Liver (tissue), 9 donors: ENCODE measurements around the gene CCL18. TPM values are rescaled to one million over a fixed set of nuclear protein-coding genes. Genes with fewer than 3 reads are reported as not detected.
"Not testable (repeated sequence)": the region's sequence is repeated elsewhere in the genome, so short reads cannot be mapped to it uniquely, and the experiment has no call there.

ENCODE experiments used
- DNase-seq: peaks from one replicate; pipeline ENCODE4 v3.0.0-alpha.2; 2017; ENCODE audit warnings: low spot score
- H3K27ac ChIP-seq, 2 donors: one replicate each; pipeline ENCODE4 v1.7.0; 2013; ENCODE audit warnings: inconsistent platforms in 2 of 2, low read length in 2 of 2, control low read depth in 1 of 2, low read depth in 1 of 2, mild to moderate bottlenecking in 1 of 2
- H3K27me3 ChIP-seq, 4 donors: one replicate each; pipeline versions ENCODE4 v1.6.1 to v1.7.0; 2013; ENCODE audit warnings: low read length in 3 of 4, inconsistent platforms in 1 of 4, mild to moderate bottlenecking in 1 of 4, moderate library complexity in 1 of 4; ENCODE audit not compliant: control insufficient read depth in 4 of 4, insufficient read depth in 4 of 4
- H3K36me3 ChIP-seq, 4 donors: one replicate each; pipeline versions ENCODE4 v1.6.1 to v1.7.0; 2013; ENCODE audit warnings: low read length in 3 of 4, mild to moderate bottlenecking in 3 of 4, low read depth in 1 of 4, moderate library complexity in 1 of 4; ENCODE audit not compliant: control insufficient read depth in 4 of 4, insufficient read depth in 3 of 4
- H3K4me1 ChIP-seq, 4 donors: one replicate each; pipeline versions ENCODE4 v1.6.1 to v1.7.0; 2013; ENCODE audit warnings: low read length in 3 of 4, mild to moderate bottlenecking in 3 of 4, moderate library complexity in 1 of 4; ENCODE audit not compliant: control insufficient read depth in 4 of 4, insufficient read depth in 4 of 4
- H3K4me3 ChIP-seq, 3 donors: one replicate each; pipeline versions ENCODE4 v1.6.1 to v1.7.0; 2013; ENCODE audit warnings: low read length in 3 of 3, control low read depth in 1 of 3, low read depth in 1 of 3, mild to moderate bottlenecking in 1 of 3
- H3K9ac ChIP-seq, 2 donors: one replicate each; pipeline ENCODE4 v1.7.0; 2013; ENCODE audit warnings: low read length in 2 of 2, mild to moderate bottlenecking in 2 of 2, moderate library complexity in 2 of 2, control low read depth in 1 of 2, low read depth in 1 of 2
- H3K9me3 ChIP-seq, 4 donors: one replicate each; pipeline versions ENCODE4 v1.6.1 to v1.7.0; 2013; ENCODE audit warnings: low read length in 3 of 4; ENCODE audit not compliant: control insufficient read depth in 4 of 4
- ATF3 ChIP-seq: IDR thresholded peaks from 2 replicates; pipeline ENCODE4 v1.6.1; 2016; ENCODE audit warnings: antibody characterized with exemption
- EGR1 ChIP-seq, 2 donors: IDR thresholded peaks; 2 replicates each; pipeline ENCODE4 v1.6.1; 2016 to 2018; ENCODE audit warnings: antibody characterized with exemption in 2 of 2, low read depth in 2 of 2
- FOXA1 ChIP-seq: IDR thresholded peaks from 2 replicates; pipeline ENCODE4 v1.6.1; 2016; ENCODE audit warnings: antibody characterized with exemption
- FOXA2 ChIP-seq: IDR thresholded peaks from 2 replicates; pipeline ENCODE4 v1.6.1; 2016; ENCODE audit warnings: antibody characterized with exemption
- HNF4A ChIP-seq, 2 donors: conservative IDR thresholded peaks; 2 replicates each; pipeline ENCODE4 v1.6.1; 2016; ENCODE audit warnings: antibody characterized with exemption in 2 of 2, mild to moderate bottlenecking in 2 of 2
- MAX ChIP-seq: IDR thresholded peaks from 2 replicates; pipeline ENCODE4 v1.6.1; 2016; ENCODE audit warnings: antibody characterized with exemption
- NR2F2 ChIP-seq: IDR thresholded peaks from 2 replicates; pipeline ENCODE4 v1.6.1; 2016; ENCODE audit warnings: antibody characterized with exemption
- RAD21 ChIP-seq, 2 donors: IDR thresholded peaks; 2 replicates each; pipeline ENCODE4 v1.6.1; 2016; ENCODE audit warnings: antibody characterized with exemption in 2 of 2, mild to moderate bottlenecking in 2 of 2
- RXRA ChIP-seq, 2 donors: IDR thresholded peaks; 2 replicates each; pipeline ENCODE4 v1.6.1; 2017 to 2018; ENCODE audit warnings: antibody characterized with exemption in 2 of 2, mild to moderate bottlenecking in 1 of 2
- TAF1 ChIP-seq: conservative IDR thresholded peaks from 2 replicates; pipeline ENCODE4 v1.6.1; 2016; ENCODE audit warnings: antibody characterized with exemption, mild to moderate bottlenecking
- YY1 ChIP-seq: IDR thresholded peaks from 2 replicates; pipeline ENCODE4 v1.6.1; 2016; ENCODE audit warnings: antibody characterized with exemption, mild to moderate bottlenecking
- ZBTB33 ChIP-seq: IDR thresholded peaks from 2 replicates; pipeline ENCODE4 v1.6.1; 2016; ENCODE audit warnings: antibody characterized with exemption
- WGBS: extraction: QIAGEN DNeasy Blood & Tissue Kit; methylation state at CpG from one replicate; pipeline ENCODE4 v1.1.7; 2013; 5-methylcytosine and 5-hydroxymethylcytosine counted together
- polyA plus RNA-seq, 2 donors: library from polyadenylated mRNA; stranded (reverse) in 1 of 2; unstranded in 1 of 2; fragments of 200-250 nt in 1 of 2; fragments of >200 nt in 1 of 2; fragmentation: Nextera tagmentation in 1 of 2; extraction: Ambion mirVana in 1 of 2; gene quantifications; one replicate each; pipeline versions ENCODE4 v1.2.1 to v1.2.3, GENCODE V29; 2013 to 2015
- total RNA-seq, 2 donors: library from RNA; depleted of rRNA; stranded (reverse); fragments of >200 nt; gene quantifications; one replicate each; pipeline ENCODE4 v1.2.3, GENCODE V29; 2014
- donor health status: healthy.
- donor health status: healthy.
- donor health status: healthy.
- donor health status: healthy.
- donor health status: healthy.

Gene CCL18
- total and polyA plus RNA-seq, 4 donors, result 0.22 to 0.92 (median 0.76) TPM; not detected in 1

- Histone ChIP-seq H3K36me3 (no peaks in the 10 kb centered on the region), H3K9ac (peak within 1 kb of the TSS in 1 of 2 donors; percentile 53), H3K27ac (peak within 1 kb of the TSS; percentile 31 to 60), H3K27me3 (no peaks in the 10 kb centered on the region), H3K4me3 (no peak within 1 kb of the TSS), H3K4me1 (peaks cover 8 to 21% (median 18%) of the 10 kb centered on the region in 4 donors), H3K9me3 (no peaks in the 10 kb centered on the region)
- 86% methylated on average over 9 of the region's 9 CpGs for WGBS
- TF ChIP-seq ATF3 (no peak), ZBTB33 (no peak), RAD21 (IDR thresholded peaks at IDR 0.05) (no peak), NR2F2 (no peak), EGR1 (IDR thresholded peaks at IDR 0.05; ENCODE audit: low read depth in 2 of 2) (no peak), FOXA2 (no peak), MAX (no peak), TAF1 (no peak), RXRA (IDR thresholded peaks at IDR 0.05) (no peak), FOXA1 (no peak), HNF4A (conservative IDR thresholded peaks at IDR 0.05) (no peak), YY1 (no peak)
- DNase-seq, result no peak
Measured at GRCh38 chr17:36089888-36090836, 26.1 kb downstream of the CCL18 start, which contains the start of gene CCL3. Gene CCL3 (minus strand): TSS chr17:36090143. CDS start chr17:36090058, 85 bp downstream.

GRCh38 chr17:36092230-36092629 is 28.2 kb downstream of the CCL18 start:
- no peaks in the 10 kb centered on the region for H3K9me3 ChIP-seq
- H3K36me3 ChIP-seq, result no peaks in the 10 kb centered on the region
- H3K4me1 ChIP-seq, result peaks cover 0 to 2% (median 1%) of the 10 kb centered on the region in 4 donors
- no peak overlapping the region for H3K9ac ChIP-seq
- no peak overlapping the region for H3K4me3 ChIP-seq
- no peak for TF ChIP-seq FOXA1
- no peaks in the 10 kb centered on the region for H3K27me3 ChIP-seq
- WGBS, result 78% methylated on average over 4 of the region's 4 CpGs
- no peak overlapping the region for H3K27ac ChIP-seq
- DNase-seq, result no peak

- not testable (repeated sequence) for H3K4me3 ChIP-seq, H3K9ac ChIP-seq, H3K36me3 ChIP-seq, H3K27ac ChIP-seq, H3K27me3 ChIP-seq, H3K9me3 ChIP-seq, DNase-seq, H3K4me1 ChIP-seq
- TF ChIP-seq HNF4A (conservative IDR thresholded peaks at IDR 0.05) (peak in 1 of 2 donors; percentile 34), RXRA (IDR thresholded peaks at IDR 0.05) (peak in 1 of 2 donors; percentile 55), FOXA1 (peak; percentile 53), FOXA2 (peak; percentile 77)
- 44% methylated on average over 6 of the region's 6 CpGs for WGBS
Measured at GRCh38 chr17:36092715-36093114, 28.6 kb downstream of the CCL18 start.
